Measurements from ENCODE around the gene MCTP2. TPM values are rescaled to one million over a fixed set of nuclear protein-coding genes. Genes with fewer than 3 reads are reported as not detected.

MCTP2 gene
- polyA plus RNA-seq, 3 donors = 2.4 to 7.4 (median 7.3) TPM

GRCh38 chr15:94229591-94230369 is 1.6 kb upstream of the MCTP2 start:
- intact Hi-C loops (cut with micrococcal nuclease) = loop anchor here (2.0 to 5.0 kb wide), 2 partner anchors 55 to 93 kb away; no protein-coding TSS in a partner anchor
- peaks cover 52% of the 10 kb centered on the region for H3K4me1 Mint-ChIP-seq
- H3K4me3 ChIP-seq (replicated peaks in 1 of 3; ENCODE audit: low read depth in 2 of 3, low read length in 3 of 3) = peak overlapping the region in 2 of 3 experiments; percentile 10 to 80

More at GRCh38 chr15:94229591-94230369, 1.6 kb upstream of the MCTP2 start:
- H3K27ac Mint-ChIP-seq = peak overlapping the region; percentile 90 to 99 (median 97)
- no peak overlapping the region for H2AFZ ChIP-seq (ENCODE audit: insufficient read depth, low read depth, low read length, poor library complexity, severe bottlenecking)
- H3K27ac ChIP-seq (ENCODE audit: low read depth in 1 of 2, low read length in 2 of 2) = peak overlapping the region in 1 of 2 donors; percentile 60
- H3K36me3 Mint-ChIP-seq = no peaks in the 10 kb centered on the region
- peak; percentile 64 to 81 (median 74) for DNase-seq
- H3K4me1 ChIP-seq (ENCODE audit: control insufficient read depth in 1 of 2, insufficient read depth in 2 of 2, low read length in 2 of 2) = peaks cover 51 to 55% of the 10 kb centered on the region in 2 donors
- no peaks in the 10 kb centered on the region for H4K20me1 ChIP-seq (ENCODE audit: insufficient read depth, low read length)
- TF ChIP-seq CTCF (IDR thresholded peaks at IDR 0.05) = no peak
- H3K27me3 Mint-ChIP-seq (ENCODE audit: low read depth in 3 of 3) = peaks cover 5 to 12% (median 12%) of the 10 kb centered on the region in 3 donors
- H3K27me3 ChIP-seq (ENCODE audit: control insufficient read depth in 2 of 2, insufficient read depth in 2 of 2, low read length in 2 of 2) = peaks cover 2 to 9% of the 10 kb centered on the region in 2 donors
- WGBS (ENCODE audit: insufficient coverage) = 0% methylated on average over 3 of the region's 10 CpGs
- H3K9me3 Mint-ChIP-seq = no peaks in the 10 kb centered on the region
- H3K36me3 ChIP-seq (replicated peaks in 1 of 2; ENCODE audit: control insufficient read depth in 1 of 2, insufficient read depth in 2 of 2, low read length in 2 of 2) = no peaks in the 10 kb centered on the region
- peak overlapping the region; percentile 95 for H3K4me2 ChIP-seq (replicated peaks; ENCODE audit: extremely low read depth, low read length, poor library complexity, severe bottlenecking)
- H3K4me3 Mint-ChIP-seq = peak overlapping the region; percentile 76 to 87
- H3K9me3 ChIP-seq (replicated peaks in 1 of 2; ENCODE audit: control insufficient read depth in 1 of 2, insufficient read depth in 1 of 2, low read length in 2 of 2) = no peaks in the 10 kb centered on the region
- peaks cover 12% of the 10 kb centered on the region for H3K79me2 ChIP-seq (ENCODE audit: insufficient read depth, low read length)
- no peak overlapping the region for H3K9ac ChIP-seq (ENCODE audit: insufficient read depth, low read length, poor library complexity, severe bottlenecking)

Data from CD14-positive monocyte (primary cell).